H1 (cell line): ENCODE results near the gene GALNT6.

Source experiments
- BRCA1 ChIP-seq: IDR thresholded peaks from 2 replicates; pipeline ENCODE4 v1.6.1; 2012; ENCODE audit warnings: low read depth, low read length, improper control_type of control experiment
- CHD1 ChIP-seq: IDR thresholded peaks from 2 replicates; pipeline ENCODE4 v1.6.1; 2012; ENCODE audit warnings: low read depth, low read length, improper control_type of control experiment
- EP300 ChIP-seq, 2 experiments: IDR thresholded peaks; 1 replicate in 1 of 2; 2 replicates in 1 of 2; pipeline ENCODE4 v1.6.1; 2011 to 2012; ENCODE audit warnings: low read depth in 2 of 2, low read length in 2 of 2, mild to moderate bottlenecking in 2 of 2, borderline replicate concordance in 1 of 2, inconsistent platforms in 1 of 2, moderate library complexity in 1 of 2
- GABPA ChIP-seq: IDR thresholded peaks from 2 replicates; pipeline ENCODE4 v1.6.1; 2011; ENCODE audit warnings: mild to moderate bottlenecking, low read length, moderate library complexity, borderline replicate concordance; ENCODE audit not compliant: insufficient read depth
- JUND ChIP-seq: IDR thresholded peaks from 2 replicates; pipeline ENCODE4 v1.6.1; 2011; ENCODE audit warnings: mild to moderate bottlenecking, improper control_type of control experiment, low read length
- PHF8 ChIP-seq: fragments of 200-600 bp; sonication (generic); conservative IDR thresholded peaks from 2 replicates; pipeline ENCODE4 v1.7.1; 2012; ENCODE audit warnings: low read depth, mild to moderate bottlenecking, inconsistent platforms, low read length, moderate library complexity
- SP1 ChIP-seq: IDR thresholded peaks from 2 replicates; pipeline ENCODE4 v1.6.1; 2011; ENCODE audit warnings: low read depth, low read length
- SP4 ChIP-seq: IDR thresholded peaks from 2 replicates; pipeline ENCODE4 v1.6.1; 2012; ENCODE audit warnings: low read length, inconsistent platforms
- TBP ChIP-seq: IDR thresholded peaks from 2 replicates; pipeline ENCODE4 v1.6.1; 2011; ENCODE audit warnings: low read depth, low read length, improper control_type of control experiment
- ZNF274 ChIP-seq: IDR thresholded peaks from 2 replicates; pipeline ENCODE4 v1.7.0; 2012; ENCODE audit warnings: low read length, borderline replicate concordance; ENCODE audit errors: extremely low read depth
- TF ChIP-seq, protein P1 (sequence below), 3 experiments: IDR thresholded peaks; 1 replicate in 2 of 3; 2 replicates in 1 of 3; pipeline versions ENCODE4 v1.5.1 to v1.6.1; 2011; ENCODE audit warnings: low read length in 3 of 3, mild to moderate bottlenecking in 3 of 3, inconsistent platforms in 2 of 3, low read depth in 1 of 3, moderate library complexity in 1 of 3; ENCODE audit not compliant: insufficient read depth in 1 of 3; ENCODE audit errors: control extremely low read depth in 1 of 3
- TF ChIP-seq, protein P2 (sequence below): IDR thresholded peaks from 2 replicates; pipeline ENCODE4 v1.6.1; 2011; ENCODE audit warnings: low read depth, mild to moderate bottlenecking, low read length; ENCODE audit not compliant: insufficient read depth
- TF ChIP-seq, protein P3 (sequence below): IDR thresholded peaks from 2 replicates; pipeline ENCODE4 v1.6.1; 2011; ENCODE audit warnings: low read length, improper control_type of control experiment
- TF ChIP-seq, protein P4 (sequence below): IDR thresholded peaks from 2 replicates; pipeline ENCODE4 v1.6.1; 2012; ENCODE audit warnings: low read length, inconsistent platforms

DNA sequence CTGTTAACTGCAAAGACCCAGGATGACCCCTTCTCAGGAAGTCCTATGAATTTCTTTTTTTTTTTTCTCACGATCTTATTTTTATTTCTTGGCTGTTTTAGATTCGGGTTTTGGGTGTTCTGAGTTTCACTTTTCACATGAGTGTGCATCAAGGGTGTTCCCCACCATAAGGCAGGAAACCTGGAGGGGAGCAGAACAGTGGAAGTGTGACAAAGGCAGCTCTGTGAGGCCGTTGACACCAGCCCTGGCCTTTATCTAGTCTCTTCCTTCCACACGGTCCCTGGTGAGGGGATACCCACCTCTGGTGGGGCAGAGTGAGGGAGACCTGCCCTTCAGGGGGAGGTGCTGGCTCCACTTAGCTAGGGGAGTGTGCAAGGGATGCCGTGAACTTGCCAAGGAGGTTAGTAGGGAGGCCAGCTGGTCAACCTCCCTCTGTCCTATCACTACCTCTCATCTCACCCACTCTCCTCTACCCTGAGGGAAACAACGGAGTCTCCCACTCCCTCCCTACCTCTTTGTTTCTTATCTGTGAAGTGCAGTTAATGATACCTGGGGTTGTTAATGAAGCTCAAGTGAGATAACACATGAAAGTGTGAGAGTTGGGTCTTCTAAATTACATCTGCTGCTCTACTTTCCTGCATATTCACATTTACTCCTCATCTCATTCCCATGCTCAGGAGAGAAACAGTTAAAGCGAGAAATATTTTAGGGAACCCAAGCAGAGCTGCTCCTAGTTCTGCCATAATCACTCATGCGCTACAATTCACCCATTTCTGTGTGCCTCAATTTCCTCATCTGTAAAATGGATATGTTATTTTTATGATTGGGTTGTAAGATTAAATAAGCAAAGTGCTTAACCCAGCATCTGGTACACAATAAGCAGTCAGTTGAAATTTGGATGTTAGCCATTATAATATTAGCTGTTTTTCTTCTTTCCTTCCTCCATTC, 4.4 kb upstream of the GALNT6 start:
- TF ChIP-seq EP300 (IDR thresholded peaks at IDR 0.05; ENCODE audit: borderline replicate concordance in 1 of 2, low read depth in 2 of 2, low read length in 2 of 2) = no peak
- TF ChIP-seq, protein P1, sequence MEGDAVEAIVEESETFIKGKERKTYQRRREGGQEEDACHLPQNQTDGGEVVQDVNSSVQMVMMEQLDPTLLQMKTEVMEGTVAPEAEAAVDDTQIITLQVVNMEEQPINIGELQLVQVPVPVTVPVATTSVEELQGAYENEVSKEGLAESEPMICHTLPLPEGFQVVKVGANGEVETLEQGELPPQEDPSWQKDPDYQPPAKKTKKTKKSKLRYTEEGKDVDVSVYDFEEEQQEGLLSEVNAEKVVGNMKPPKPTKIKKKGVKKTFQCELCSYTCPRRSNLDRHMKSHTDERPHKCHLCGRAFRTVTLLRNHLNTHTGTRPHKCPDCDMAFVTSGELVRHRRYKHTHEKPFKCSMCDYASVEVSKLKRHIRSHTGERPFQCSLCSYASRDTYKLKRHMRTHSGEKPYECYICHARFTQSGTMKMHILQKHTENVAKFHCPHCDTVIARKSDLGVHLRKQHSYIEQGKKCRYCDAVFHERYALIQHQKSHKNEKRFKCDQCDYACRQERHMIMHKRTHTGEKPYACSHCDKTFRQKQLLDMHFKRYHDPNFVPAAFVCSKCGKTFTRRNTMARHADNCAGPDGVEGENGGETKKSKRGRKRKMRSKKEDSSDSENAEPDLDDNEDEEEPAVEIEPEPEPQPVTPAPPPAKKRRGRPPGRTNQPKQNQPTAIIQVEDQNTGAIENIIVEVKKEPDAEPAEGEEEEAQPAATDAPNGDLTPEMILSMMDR (IDR thresholded peaks at IDR 0.05; ENCODE audit: control extremely low read depth in 1 of 3, insufficient read depth in 1 of 3, low read depth in 1 of 3, low read length in 3 of 3) = no peak
- TF ChIP-seq, protein P2, sequence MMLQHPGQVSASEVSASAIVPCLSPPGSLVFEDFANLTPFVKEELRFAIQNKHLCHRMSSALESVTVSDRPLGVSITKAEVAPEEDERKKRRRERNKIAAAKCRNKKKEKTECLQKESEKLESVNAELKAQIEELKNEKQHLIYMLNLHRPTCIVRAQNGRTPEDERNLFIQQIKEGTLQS = no peak
- TF ChIP-seq, protein P3, sequence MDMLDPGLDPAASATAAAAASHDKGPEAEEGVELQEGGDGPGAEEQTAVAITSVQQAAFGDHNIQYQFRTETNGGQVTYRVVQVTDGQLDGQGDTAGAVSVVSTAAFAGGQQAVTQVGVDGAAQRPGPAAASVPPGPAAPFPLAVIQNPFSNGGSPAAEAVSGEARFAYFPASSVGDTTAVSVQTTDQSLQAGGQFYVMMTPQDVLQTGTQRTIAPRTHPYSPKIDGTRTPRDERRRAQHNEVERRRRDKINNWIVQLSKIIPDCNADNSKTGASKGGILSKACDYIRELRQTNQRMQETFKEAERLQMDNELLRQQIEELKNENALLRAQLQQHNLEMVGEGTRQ = no peak
- no peak for TF ChIP-seq SP1
- TF ChIP-seq JUND = no peak
- TF ChIP-seq ZNF274 = no peak
- no peak for TF ChIP-seq TBP
- no peak for TF ChIP-seq SP4
- no peak for TF ChIP-seq PHF8
- no peak for TF ChIP-seq GABPA
- TF ChIP-seq, protein P4, sequence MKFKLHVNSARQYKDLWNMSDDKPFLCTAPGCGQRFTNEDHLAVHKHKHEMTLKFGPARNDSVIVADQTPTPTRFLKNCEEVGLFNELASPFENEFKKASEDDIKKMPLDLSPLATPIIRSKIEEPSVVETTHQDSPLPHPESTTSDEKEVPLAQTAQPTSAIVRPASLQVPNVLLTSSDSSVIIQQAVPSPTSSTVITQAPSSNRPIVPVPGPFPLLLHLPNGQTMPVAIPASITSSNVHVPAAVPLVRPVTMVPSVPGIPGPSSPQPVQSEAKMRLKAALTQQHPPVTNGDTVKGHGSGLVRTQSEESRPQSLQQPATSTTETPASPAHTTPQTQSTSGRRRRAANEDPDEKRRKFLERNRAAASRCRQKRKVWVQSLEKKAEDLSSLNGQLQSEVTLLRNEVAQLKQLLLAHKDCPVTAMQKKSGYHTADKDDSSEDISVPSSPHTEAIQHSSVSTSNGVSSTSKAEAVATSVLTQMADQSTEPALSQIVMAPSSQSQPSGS = no peak
- TF ChIP-seq CHD1 = no peak
- TF ChIP-seq BRCA1 = no peak
